Measurements from ENCODE around the gene ITM2C.

ITM2C gene

DNA sequence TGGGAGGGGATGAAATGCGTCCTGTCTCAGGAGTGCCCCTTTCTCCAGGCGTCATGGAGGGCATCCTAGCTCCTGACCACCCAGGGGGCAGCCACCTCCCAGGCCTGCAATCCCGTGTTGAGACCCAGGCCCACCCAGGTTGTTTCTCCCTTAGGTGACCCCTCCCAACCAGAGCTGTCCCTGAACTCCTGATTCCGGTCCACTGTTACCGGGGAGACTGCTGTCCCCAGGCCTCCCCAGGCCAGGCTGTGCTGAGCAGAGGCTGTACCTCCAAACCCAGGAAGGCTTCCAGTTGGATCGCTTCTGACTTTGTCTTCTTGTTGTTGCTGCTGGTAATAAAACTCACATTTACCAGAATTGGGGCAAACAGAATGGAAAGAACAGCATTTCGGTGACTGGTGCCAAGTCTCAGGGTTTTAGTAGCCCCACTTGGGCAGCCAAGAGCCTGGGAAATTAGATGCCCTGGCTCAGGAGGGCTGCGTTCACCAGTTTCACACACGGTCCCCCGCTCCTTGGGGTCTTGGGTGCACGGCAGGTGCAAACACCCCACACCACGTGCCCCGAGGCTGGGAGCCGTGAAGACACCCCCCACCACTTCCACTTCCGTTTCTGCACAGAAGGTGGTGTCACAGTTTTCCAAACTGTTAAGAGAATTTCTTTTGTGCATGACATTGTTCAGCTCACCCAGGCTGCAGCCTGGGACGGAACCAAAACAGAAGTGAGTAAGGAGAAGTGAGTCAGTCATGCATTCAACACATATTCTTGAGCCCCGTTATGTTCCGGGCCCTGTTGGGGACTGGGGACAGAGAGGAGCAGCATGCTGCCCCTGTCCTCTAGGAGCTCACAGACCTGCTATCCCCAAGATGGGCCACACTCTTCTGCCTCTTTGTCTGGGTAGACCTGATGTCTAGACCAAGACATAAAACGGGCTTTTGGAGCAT is 29.4 kb downstream of the ITM2C start:
- H3K27me3 Mint-ChIP-seq = peaks cover 24% of the 10 kb centered on the region
- DNase-seq (ENCODE audit: low spot score in 2 of 2) (no peak), ATAC-seq (replicated peaks; ENCODE audit: extremely low read depth, poor library complexity, severe bottlenecking) (peak; percentile 73)
- peak overlapping the region; percentile 42 for H3K4me3 Mint-ChIP-seq
- H3K36me3 Mint-ChIP-seq (ENCODE audit: insufficient read depth) = no peaks in the 10 kb centered on the region
- peaks cover 21% of the 10 kb centered on the region for H3K4me1 Mint-ChIP-seq
- no peak overlapping the region for H3K27ac Mint-ChIP-seq (ENCODE audit: low read depth)
- no peaks in the 10 kb centered on the region for H3K9me3 Mint-ChIP-seq

DNA sequence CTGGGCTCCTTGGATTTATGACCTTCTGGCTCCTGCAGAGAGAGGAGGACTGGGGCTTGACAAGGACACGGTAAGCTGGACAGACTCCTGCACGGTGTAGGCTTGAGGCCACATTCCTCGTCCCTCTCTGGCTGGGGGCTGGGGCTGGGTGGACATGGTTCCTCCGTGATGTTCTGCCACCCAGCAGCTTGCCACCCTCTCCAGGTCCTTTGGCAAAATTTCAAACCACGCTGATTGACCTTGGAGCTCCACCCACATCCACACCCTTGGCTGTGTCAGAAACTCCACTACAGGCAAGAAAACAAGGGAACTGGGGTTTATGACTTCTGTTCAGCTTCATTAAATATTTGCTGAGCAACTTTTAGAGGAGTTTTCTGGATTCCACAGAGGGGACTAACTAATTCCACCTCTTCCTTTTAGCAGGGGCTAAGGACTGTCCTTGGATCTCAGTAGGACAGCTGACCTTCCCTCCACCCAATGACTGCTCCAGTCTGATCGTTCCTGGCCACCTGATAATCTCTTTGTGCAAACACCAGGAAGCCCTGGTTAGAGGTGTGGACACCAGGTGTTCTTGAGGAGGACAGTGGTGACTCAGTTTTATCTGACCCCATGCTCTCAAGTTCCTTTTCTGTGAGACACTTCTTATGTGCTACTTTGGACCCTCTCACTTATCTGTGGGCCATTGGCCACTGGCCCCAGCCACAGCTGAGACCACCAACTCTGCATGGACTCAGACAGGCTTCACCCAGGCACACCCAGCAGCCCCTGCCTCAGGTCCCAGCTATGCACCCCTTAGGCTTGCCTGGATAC is 31.0 kb downstream of the ITM2C start:
- Mint-ChIP-seq H3K9me3 (no peaks in the 10 kb centered on the region), H3K27me3 (peaks cover 26% of the 10 kb centered on the region), H3K27ac (ENCODE audit: low read depth) (no peak overlapping the region), H3K4me3 (no peak overlapping the region), H3K4me1 (peaks cover 20% of the 10 kb centered on the region), H3K36me3 (ENCODE audit: insufficient read depth) (no peaks in the 10 kb centered on the region)
- ATAC-seq (replicated peaks; ENCODE audit: extremely low read depth, poor library complexity, severe bottlenecking) (no peak), DNase-seq (ENCODE audit: low spot score in 2 of 2) (no peak)

DNA sequence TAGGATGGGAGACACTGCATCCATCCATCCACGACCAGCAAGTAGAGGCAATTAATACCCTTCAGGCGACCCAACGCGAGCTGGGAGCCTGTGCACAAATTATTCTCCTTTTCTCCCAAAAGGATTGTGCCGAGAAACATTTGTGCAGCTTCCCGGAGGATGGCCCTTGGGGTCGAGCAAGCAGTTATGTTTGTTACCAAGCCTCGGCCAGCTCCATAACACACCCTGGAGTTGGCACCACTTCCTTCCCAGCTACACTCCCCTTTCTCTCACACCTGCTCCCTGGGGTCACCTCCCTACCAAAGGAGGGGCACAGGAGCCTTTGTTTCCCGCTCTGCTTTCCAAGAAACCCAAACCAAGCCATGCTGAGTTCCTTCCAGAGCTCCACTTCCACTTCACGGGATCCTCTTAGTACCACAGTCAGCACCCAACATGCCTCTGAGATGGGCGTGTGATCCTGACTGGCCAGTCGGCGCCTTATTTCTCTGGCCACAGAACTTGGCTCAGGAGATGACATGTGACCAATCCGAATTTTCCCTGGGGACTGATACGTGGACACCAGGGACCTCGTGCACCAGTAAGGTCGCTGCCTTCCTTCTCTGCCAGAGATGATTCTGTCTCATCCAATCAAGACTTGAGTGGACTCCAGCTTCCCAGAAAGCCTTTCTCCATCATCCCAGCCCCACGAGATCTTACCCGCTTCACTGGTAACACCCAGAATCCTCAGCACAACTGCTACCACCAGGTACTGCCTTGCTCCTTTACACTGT is 31.8 kb downstream of the ITM2C start:
- Mint-ChIP-seq H3K27ac (ENCODE audit: low read depth) (no peak overlapping the region), H3K4me1 (peaks cover 20% of the 10 kb centered on the region), H3K4me3 (no peak overlapping the region), H3K9me3 (no peaks in the 10 kb centered on the region), H3K27me3 (peaks cover 26% of the 10 kb centered on the region), H3K36me3 (ENCODE audit: insufficient read depth) (no peaks in the 10 kb centered on the region)
- DNase-seq (ENCODE audit: low spot score in 2 of 2) (no peak), ATAC-seq (replicated peaks; ENCODE audit: extremely low read depth, poor library complexity, severe bottlenecking) (no peak)

DNA sequence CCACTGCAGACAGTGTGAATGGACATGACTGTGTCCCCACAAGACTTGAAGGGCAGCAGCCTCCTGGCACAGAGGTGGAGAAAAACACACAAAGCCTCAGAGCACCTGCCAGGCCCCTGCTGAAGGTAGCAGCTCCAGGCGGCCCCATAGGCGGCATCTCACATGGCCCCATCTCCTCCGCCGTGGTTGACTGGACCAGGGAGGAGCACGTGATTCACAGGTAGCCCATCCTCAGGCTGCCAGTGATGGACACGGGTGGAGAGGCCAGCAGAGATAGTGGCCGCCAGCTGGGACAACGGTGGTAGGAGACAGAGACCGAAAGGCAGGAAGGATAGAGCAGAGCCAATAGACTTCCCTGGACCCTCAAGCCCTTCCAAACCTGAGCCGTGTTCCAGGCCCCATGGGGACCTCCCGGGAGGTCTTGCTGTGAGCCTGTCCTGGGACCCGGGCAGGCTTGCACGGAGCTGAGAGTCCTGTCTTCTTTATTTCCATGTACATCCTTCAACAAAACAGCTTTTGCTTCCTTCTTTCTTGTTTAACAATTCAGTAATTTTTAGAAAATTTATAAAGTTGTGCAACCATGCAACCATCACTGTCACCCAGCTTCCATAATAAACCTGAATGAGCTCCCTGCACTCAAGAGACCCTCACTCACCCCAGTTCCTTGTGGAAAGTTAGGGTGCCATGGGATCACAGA is 33.4 kb downstream of the ITM2C start:
- Mint-ChIP-seq H3K36me3 (ENCODE audit: insufficient read depth) (no peaks in the 10 kb centered on the region), H3K9me3 (no peaks in the 10 kb centered on the region), H3K4me1 (peaks cover 25% of the 10 kb centered on the region), H3K27ac (ENCODE audit: low read depth) (no peak overlapping the region), H3K27me3 (peaks cover 25% of the 10 kb centered on the region), H3K4me3 (no peak overlapping the region)
- no peak for ATAC-seq (replicated peaks; ENCODE audit: extremely low read depth, poor library complexity, severe bottlenecking)
- DNase-seq (ENCODE audit: low spot score in 2 of 2) = no peak

DNA sequence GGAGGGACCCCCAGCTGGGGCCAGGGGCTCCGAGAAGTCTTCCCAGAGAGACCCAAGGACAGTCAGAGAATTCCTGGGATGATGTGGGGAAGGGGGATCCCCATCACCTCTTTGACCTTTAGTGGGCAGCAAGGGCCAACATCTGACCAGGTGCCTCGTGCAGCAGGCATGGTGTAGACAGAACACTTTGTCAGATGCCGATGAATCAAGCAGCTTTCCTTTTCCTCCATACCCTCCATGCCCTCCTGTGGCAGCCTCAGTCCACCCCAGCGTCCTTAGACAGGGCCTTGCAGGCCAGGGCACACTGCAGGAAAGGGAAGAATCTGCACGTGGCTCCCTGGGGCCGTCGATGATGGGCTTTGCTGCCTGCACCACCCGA is 34.0 kb downstream of the ITM2C start:
- peaks cover 25% of the 10 kb centered on the region for H3K4me1 Mint-ChIP-seq
- no peak for DNase-seq (ENCODE audit: low spot score in 2 of 2)
- H3K36me3 Mint-ChIP-seq (ENCODE audit: insufficient read depth) = no peaks in the 10 kb centered on the region
- H3K9me3 Mint-ChIP-seq = no peaks in the 10 kb centered on the region
- ATAC-seq (replicated peaks; ENCODE audit: extremely low read depth, poor library complexity, severe bottlenecking) = no peak
- no peak overlapping the region for H3K27ac Mint-ChIP-seq (ENCODE audit: low read depth)
- no peak overlapping the region for H3K4me3 Mint-ChIP-seq
- H3K27me3 Mint-ChIP-seq = peaks cover 25% of the 10 kb centered on the region

DNA sequence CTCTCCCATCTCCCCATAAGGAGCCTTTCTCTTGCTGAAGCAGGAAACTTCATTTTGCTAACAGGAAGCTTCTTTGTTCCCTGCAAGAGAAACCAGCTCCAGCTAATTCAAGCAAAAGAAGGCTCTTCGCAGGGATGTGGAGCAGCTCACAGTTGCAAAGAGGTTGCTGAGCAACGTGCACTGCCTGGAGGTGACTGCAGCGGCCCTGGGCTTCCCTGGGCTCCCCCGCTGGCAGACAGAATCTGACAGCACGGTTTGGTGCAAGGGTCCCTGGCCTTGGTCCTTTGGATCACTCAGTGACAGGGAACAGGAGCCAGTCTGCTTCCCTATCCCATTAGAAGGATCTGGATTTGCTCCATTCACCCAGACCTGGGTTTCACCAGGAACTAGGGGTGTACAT is 34.5 kb downstream of the ITM2C start:
- Mint-ChIP-seq H3K4me1 (peaks cover 20% of the 10 kb centered on the region), H3K9me3 (no peaks in the 10 kb centered on the region), H3K27ac (ENCODE audit: low read depth) (no peak overlapping the region), H3K27me3 (peaks cover 25% of the 10 kb centered on the region), H3K36me3 (ENCODE audit: insufficient read depth) (no peaks in the 10 kb centered on the region), H3K4me3 (no peak overlapping the region)
- no peak for DNase-seq (ENCODE audit: low spot score in 2 of 2)
- ATAC-seq (replicated peaks; ENCODE audit: extremely low read depth, poor library complexity, severe bottlenecking) = no peak

DNA sequence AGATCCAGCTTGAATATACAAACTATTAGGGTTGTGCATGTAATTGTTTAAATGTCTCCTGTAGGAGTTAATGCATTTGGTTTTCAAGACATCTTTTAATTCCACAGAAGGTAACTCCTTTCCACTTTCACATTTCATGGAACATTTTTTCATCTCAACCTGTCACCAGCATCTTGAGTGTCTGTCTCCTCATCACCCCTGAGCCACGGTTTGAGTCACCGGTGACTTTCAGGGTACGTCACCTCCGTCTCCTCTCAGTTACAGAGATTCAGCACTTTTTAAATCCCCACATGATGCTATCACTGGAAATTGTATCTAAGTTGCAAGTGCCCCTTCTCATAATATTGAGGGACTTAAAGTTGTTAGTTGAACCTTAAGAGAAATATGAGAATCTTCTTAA is 35.0 kb downstream of the ITM2C start:
- Mint-ChIP-seq H3K4me1 (peaks cover 15% of the 10 kb centered on the region), H3K4me3 (no peak overlapping the region), H3K9me3 (no peaks in the 10 kb centered on the region), H3K27ac (ENCODE audit: low read depth) (no peak overlapping the region), H3K27me3 (peaks cover 25% of the 10 kb centered on the region), H3K36me3 (ENCODE audit: insufficient read depth) (no peaks in the 10 kb centered on the region)
- no peak for DNase-seq (ENCODE audit: low spot score in 2 of 2)
- ATAC-seq (replicated peaks; ENCODE audit: extremely low read depth, poor library complexity, severe bottlenecking) = no peak

DNA sequence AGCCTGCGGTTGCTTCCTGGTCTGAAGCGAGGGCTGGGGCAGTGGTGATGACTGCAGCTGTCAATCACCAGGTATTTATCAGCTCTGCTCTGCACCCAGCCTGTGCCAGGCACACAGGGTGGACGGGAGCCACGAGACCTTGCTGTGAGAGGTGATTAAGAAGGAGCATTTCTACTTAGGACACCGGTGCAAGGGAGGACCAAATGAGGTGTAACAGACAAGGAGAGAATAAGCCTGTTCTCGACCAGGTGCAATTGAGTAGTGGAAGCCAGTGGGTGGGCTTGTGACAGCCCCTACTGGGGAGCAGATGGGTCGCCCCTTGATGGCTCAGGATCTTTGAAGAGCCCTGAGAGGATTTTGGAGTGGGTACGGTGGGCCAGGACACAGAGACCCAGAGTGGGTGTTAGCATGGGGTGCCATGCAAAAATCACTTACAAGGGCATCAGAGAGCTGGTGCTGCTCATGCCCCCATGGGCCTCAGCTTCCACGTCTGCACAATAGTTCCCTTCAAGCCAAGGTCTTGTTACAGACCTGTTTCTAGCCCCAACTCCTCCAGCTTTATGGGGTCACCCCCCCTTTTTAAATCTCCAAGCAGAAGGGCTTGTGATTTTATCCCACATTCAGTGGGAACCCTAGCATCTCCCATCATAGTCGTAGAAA is 35.7 kb downstream of the ITM2C start:
- Mint-ChIP-seq H3K9me3 (no peaks in the 10 kb centered on the region), H3K4me3 (no peak overlapping the region), H3K36me3 (ENCODE audit: insufficient read depth) (no peaks in the 10 kb centered on the region), H3K27ac (ENCODE audit: low read depth) (no peak overlapping the region), H3K27me3 (peaks cover 25% of the 10 kb centered on the region), H3K4me1 (peaks cover 19% of the 10 kb centered on the region)
- ATAC-seq (replicated peaks; ENCODE audit: extremely low read depth, poor library complexity, severe bottlenecking) (no peak), DNase-seq (ENCODE audit: low spot score in 2 of 2) (no peak)

DNA sequence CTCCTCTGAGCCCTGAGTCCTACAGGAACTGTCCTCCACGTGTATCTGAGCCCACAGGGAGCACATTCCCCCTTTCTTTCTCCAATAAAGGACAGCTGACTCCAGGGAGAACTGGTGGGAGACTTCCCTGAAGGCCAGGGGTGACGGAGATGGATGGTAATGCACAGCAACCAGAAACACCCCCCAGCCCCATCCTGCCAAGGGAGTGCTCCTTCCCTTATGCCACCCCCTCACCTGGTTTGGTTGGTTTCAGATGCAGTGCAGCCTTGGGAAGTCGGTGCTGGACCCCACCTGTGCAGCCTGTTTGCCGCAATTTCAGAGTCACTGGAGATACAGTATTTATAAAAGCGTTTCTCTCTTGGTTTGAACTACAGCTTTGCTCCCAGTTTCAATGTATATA is 36.3 kb downstream of the ITM2C start:
- DNase-seq (ENCODE audit: low spot score in 2 of 2) (no peak), ATAC-seq (replicated peaks; ENCODE audit: extremely low read depth, poor library complexity, severe bottlenecking) (no peak)
- Mint-ChIP-seq H3K36me3 (ENCODE audit: insufficient read depth) (peaks cover 1% of the 10 kb centered on the region), H3K27me3 (peaks cover 25% of the 10 kb centered on the region), H3K4me3 (no peak overlapping the region), H3K4me1 (peaks cover 25% of the 10 kb centered on the region), H3K9me3 (no peaks in the 10 kb centered on the region), H3K27ac (ENCODE audit: low read depth) (no peak overlapping the region)

DNA sequence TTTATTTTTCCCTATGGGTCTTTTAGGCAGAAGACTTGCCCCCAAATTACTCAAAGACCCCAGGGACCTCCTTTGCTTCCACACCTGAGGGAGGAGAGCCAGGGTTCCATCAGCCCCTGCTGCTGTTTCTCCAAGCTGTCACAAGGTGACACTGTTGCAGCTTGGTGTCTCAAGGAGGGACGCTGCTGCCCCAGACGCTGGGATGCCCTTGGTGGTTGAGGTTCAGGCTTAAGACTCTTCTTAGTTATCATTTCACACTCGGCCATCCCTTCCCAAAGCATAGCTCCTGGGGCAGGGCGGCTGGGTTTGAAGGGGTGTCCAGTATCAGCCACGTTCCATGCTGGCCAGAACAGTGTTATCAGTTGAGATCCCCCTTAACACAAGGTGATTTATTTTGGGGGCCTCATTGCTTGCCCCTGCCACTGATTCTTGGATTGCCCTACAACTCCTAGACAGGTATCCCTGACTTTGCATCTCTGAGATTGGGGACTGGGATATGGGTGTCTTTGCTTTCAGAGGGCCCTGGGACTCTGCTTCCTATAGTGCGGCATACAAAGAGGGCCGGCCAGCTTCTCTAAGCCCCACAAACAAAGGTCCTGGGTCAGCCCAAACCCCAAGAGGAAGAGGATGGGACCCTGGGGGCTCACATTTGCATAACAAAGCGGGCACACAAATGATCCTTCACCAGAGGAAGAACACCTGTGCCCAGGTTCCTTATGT is 37.6 kb downstream of the ITM2C start:
- Mint-ChIP-seq H3K27ac (ENCODE audit: low read depth) (no peak overlapping the region), H3K36me3 (ENCODE audit: insufficient read depth) (peaks cover 3% of the 10 kb centered on the region), H3K4me1 (peaks cover 19% of the 10 kb centered on the region), H3K27me3 (peaks cover 13% of the 10 kb centered on the region), H3K4me3 (no peak overlapping the region), H3K9me3 (no peaks in the 10 kb centered on the region)
- DNase-seq (ENCODE audit: low spot score in 2 of 2) (peak in 1 of 2 donors; percentile 36), ATAC-seq (replicated peaks; ENCODE audit: extremely low read depth, poor library complexity, severe bottlenecking) (no peak)
